ENCODE results near the gene ISG20L2.

- TF ChIP-seq CTCF (IDR thresholded peaks at IDR 0.05; ENCODE audit: low read length) (no peak), EZH2 (optimal IDR thresholded peaks at IDR 0.05; ENCODE audit: low read depth, low read length) (no peak), EZH2phosphoT487 (IDR thresholded peaks at IDR 0.05; ENCODE audit: low read length) (no peak)
Observed at GRCh38 chr1:156740741-156741480, 12.3 kb upstream of the ISG20L2 start, which contains the start of gene MRPL24.

All from MM.1S (cell line).